Activated CD8-positive, alpha-beta T cell treated with anti-CD3 and anti-CD28 coated beads for 36 hours (primary cell): ENCODE measurements around the gene CCDC63. TPM values are rescaled to one million over a fixed set of nuclear protein-coding genes. Genes with fewer than 3 reads are reported as not detected.
"Not testable (repeated sequence)": the region's sequence is repeated elsewhere in the genome, so short reads cannot be mapped to it uniquely, and the experiment has no call there.

Experiments used
- ATAC-seq: fragments of 200-7000 bp; cut with Tn5 transposase; one replicate; pipeline ENCODE4 v1.10.0; 2021; ENCODE audit warnings: mild to moderate bottlenecking, moderate library complexity
- CTCF ChIA-PET: fragments of 350-600 bp; sonication (Branson Sonifier 250); formaldehyde crosslinking; loops from one replicate; lab custom pipeline; 2021; ENCODE audit warnings: antibody characterized with exemption; lab: Charles Lee
- POLR2A ChIA-PET: fragments of 350-600 bp; sonication (Branson Sonifier 250); formaldehyde crosslinking; loops from one replicate; lab custom pipeline; 2021; ENCODE audit warnings: antibody characterized with exemption; lab: Charles Lee
- DNase-seq: peaks from one replicate; pipeline ENCODE4 v3.0.0-alpha.2; 2020
- H3K27ac Mint-ChIP-seq: one replicate; pipeline ENCODE4 v1.8.0; 2021; ENCODE audit warnings: mild to moderate bottlenecking, mixed read lengths
- H3K27me3 Mint-ChIP-seq: one replicate; pipeline ENCODE4 v1.8.0; 2021; ENCODE audit warnings: mixed read lengths
- H3K36me3 Mint-ChIP-seq: one replicate; pipeline ENCODE4 v1.8.0; 2021; ENCODE audit warnings: low read depth, mixed read lengths
- H3K4me1 Mint-ChIP-seq: one replicate; pipeline ENCODE4 v1.8.0; 2021; ENCODE audit warnings: low read depth, mixed read lengths
- H3K4me3 Mint-ChIP-seq: one replicate; pipeline ENCODE4 v1.8.0; 2021; ENCODE audit warnings: mild to moderate bottlenecking, moderate library complexity, mixed read lengths
- H3K9me3 Mint-ChIP-seq: one replicate; pipeline ENCODE4 v1.8.0; 2021; ENCODE audit warnings: mixed read lengths
- CTCF ChIP-seq: fragments of 200-600 bp; IDR thresholded peaks from one replicate; pipeline ENCODE4 v1.8.0; 2022; ENCODE audit warnings: antibody characterized with exemption, mild to moderate bottlenecking
- intact Hi-C: fragments of 100-400 bp; cut with micrococcal nuclease; formaldehyde crosslinking; loops from one replicate; pipeline ENCODE4 v1.10.0; 2022
- total RNA-seq, 2 experiments: library from RNA; stranded (reverse); gene quantifications; one replicate each; pipeline ENCODE4 v1.2.3, GENCODE V29; 2021

Gene CCDC63
- total RNA-seq, 2 experiments from 2014 or later = not detected

DNA sequence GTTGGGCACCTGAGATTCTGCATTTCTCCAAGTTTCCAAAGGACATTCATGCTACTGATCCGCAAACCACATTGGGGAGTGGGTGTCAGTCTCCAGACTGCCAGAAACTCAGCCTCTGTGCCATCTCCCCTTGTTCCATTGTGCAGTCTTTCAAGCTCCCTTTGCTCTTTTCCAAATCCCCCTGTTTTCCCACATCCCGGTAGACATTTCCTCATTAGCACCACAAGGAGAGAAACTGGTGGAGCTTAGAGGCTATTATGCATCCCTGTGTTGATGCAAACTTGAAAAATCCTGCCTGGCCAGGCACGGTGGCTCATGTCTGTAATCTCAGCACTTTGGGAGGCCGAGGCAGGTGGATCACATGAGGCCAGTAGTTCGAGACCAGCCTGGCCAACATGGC is 10.7 kb downstream of the CCDC63 start:
- peaks cover 7% of the 10 kb centered on the region for H3K4me1 Mint-ChIP-seq
- peaks cover 10% of the 10 kb centered on the region for H3K27me3 Mint-ChIP-seq
- POLR2A ChIA-PET = no interaction called here
- intact Hi-C loops = no loop called here
- CTCF ChIA-PET = no interaction called here
- ATAC-seq (no peak), DNase-seq (no peak)
- no peak overlapping the region for H3K27ac Mint-ChIP-seq
- TF ChIP-seq CTCF = no peak
- no peaks in the 10 kb centered on the region for H3K36me3 Mint-ChIP-seq
- H3K9me3 Mint-ChIP-seq = no peaks in the 10 kb centered on the region
- no peak overlapping the region for H3K4me3 Mint-ChIP-seq

DNA sequence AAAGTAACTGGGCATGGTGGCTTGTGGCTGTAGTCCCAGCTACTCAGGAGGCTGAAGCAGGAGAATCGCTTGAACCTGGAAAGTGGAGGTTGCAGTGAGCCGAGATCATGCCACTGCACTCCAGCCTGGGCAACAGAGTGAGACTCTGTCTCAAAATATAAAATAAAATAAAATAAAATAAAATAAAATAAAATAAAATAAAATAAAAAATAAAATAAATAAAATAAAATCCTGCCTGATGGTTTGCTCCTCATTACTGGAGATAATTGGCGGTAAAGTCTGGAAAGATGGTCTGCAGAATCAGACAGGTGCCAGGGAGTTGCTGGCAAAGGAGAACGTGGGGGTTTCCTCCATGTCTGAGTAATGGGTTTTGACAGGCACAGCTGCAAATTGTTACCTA is 11.2 kb downstream of the CCDC63 start:
- CTCF ChIA-PET, H3K4me3 Mint-ChIP-seq, H3K9me3 Mint-ChIP-seq, H3K27me3 Mint-ChIP-seq, H3K4me1 Mint-ChIP-seq, H3K36me3 Mint-ChIP-seq, H3K27ac Mint-ChIP-seq, POLR2A ChIA-PET, ATAC-seq, DNase-seq, intact Hi-C loops: not testable (repeated sequence)

DNA sequence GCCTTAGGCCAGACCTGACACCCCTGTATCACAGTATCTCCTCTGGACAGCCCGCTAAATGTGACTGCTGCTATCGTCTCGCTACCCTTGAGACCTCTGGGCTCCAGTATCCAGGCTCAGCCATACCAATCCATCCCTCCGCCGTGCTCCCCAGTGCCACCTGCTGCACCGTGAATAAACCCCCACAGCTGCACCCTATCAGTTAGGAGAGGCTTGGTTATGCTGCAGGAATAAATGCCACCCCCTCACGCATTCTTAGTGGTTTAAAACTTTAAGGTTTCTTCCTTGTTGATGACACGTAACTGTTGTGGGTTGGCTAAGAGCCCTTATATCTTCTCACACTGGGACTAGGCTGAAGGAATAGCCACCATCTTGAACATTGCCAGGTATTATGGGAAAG is 12.1 kb downstream of the CCDC63 start:
- H3K9me3 Mint-ChIP-seq = no peaks in the 10 kb centered on the region
- H3K27me3 Mint-ChIP-seq = no peaks in the 10 kb centered on the region
- no peaks in the 10 kb centered on the region for H3K36me3 Mint-ChIP-seq
- ChIA-PET POLR2A (no interaction called here), CTCF (no interaction called here)
- H3K4me1 Mint-ChIP-seq = peaks cover 7% of the 10 kb centered on the region
- DNase-seq = no peak
- intact Hi-C loops = no loop called here
- no peak for ATAC-seq
- no peak overlapping the region for H3K27ac Mint-ChIP-seq
- TF ChIP-seq CTCF = no peak
- H3K4me3 Mint-ChIP-seq = no peak overlapping the region

GRCh38 chr12:110860833-110861296 is 14.1 kb downstream of the CCDC63 start:
- ChIA-PET CTCF (no interaction called here), POLR2A (no interaction called here)
- TF ChIP-seq CTCF = no peak
- no peaks in the 10 kb centered on the region for H3K9me3 Mint-ChIP-seq
- intact Hi-C loops = no loop called here
- H3K4me3 Mint-ChIP-seq = no peak overlapping the region
- no peaks in the 10 kb centered on the region for H3K27me3 Mint-ChIP-seq
- H3K4me1 Mint-ChIP-seq = peaks cover 7% of the 10 kb centered on the region
- ATAC-seq (peak; percentile 37), DNase-seq (no peak)
- H3K27ac Mint-ChIP-seq = peak overlapping the region; percentile 68
- no peaks in the 10 kb centered on the region for H3K36me3 Mint-ChIP-seq

DNA sequence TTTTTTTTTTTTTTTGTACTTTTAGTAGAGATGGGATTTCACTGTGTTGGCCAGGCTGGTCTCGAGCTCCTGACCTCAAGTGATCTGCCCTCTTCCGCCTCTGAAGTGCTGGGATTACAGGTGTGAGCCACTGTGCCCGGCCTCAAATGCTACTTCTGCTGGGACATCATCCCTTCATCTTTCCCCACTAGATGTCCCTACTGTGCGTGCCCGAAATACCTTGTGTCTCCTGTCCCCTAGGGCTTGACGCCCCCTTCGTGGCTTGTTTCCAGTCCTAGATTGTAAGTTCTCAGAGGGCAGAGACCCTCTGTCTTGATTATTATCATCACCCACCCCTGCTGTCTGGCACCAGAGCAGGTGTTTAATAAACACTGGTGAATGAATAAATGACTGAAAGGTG is 14.9 kb downstream of the CCDC63 start:
- H3K4me3 Mint-ChIP-seq = no peak overlapping the region
- ATAC-seq = no peak
- no peaks in the 10 kb centered on the region for H3K27me3 Mint-ChIP-seq
- no peak for TF ChIP-seq CTCF
- no peak overlapping the region for H3K27ac Mint-ChIP-seq
- H3K36me3 Mint-ChIP-seq = no peaks in the 10 kb centered on the region
- peaks cover 7% of the 10 kb centered on the region for H3K4me1 Mint-ChIP-seq
- DNase-seq = no peak
- ChIA-PET POLR2A (no interaction called here), CTCF (interaction anchor here (1.6 kb wide), 1 partner anchor 33 kb away, joined by 5 read pairs; no protein-coding TSS in a partner anchor)
- intact Hi-C loops = no loop called here
- H3K9me3 Mint-ChIP-seq = no peaks in the 10 kb centered on the region

DNA sequence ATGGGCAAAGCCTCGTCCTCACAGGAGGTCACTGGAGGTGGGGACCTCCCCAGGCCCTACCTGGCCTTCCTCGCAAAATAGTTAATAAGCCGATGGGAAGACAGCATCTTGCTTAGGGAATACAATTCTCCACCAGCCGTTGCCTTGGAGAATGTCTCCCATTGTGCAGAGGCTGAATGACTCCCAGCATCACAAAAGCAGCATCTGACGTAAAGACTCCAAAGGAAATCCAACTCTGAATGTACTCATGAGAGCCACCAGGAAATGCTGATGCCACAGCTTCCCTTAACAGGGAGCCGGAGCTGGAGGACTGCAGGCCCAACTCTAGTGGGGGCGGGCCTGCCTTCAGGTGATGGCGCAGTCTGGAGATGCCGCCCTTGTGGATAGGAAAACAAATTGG is 15.5 kb downstream of the CCDC63 start:
- ChIA-PET CTCF (interaction anchor here (1.6 kb wide), 1 partner anchor 32 kb away, joined by 5 read pairs; no protein-coding TSS in a partner anchor), POLR2A (no interaction called here)
- H3K4me3 Mint-ChIP-seq = no peak overlapping the region
- H3K36me3 Mint-ChIP-seq = no peaks in the 10 kb centered on the region
- DNase-seq = no peak
- no peak overlapping the region for H3K27ac Mint-ChIP-seq
- no peak for TF ChIP-seq CTCF
- H3K9me3 Mint-ChIP-seq = no peaks in the 10 kb centered on the region
- no peaks in the 10 kb centered on the region for H3K27me3 Mint-ChIP-seq
- ATAC-seq = no peak
- intact Hi-C loops = no loop called here
- H3K4me1 Mint-ChIP-seq = peaks cover 7% of the 10 kb centered on the region
